CD4-positive, CD25-positive, alpha-beta regulatory T cell (primary cell): Measurements from ENCODE around the gene BTN2A1. TPM values are rescaled to one million over a fixed set of nuclear protein-coding genes. Genes with fewer than 3 reads are reported as not detected.
"Not testable (repeated sequence)": the region's sequence is repeated elsewhere in the genome, so short reads cannot be mapped to it uniquely, and the experiment has no call there.

ENCODE experiments used
- ATAC-seq, 2 donors: fragments of 150-1000 bp; cut with Tn5 transposase; one replicate each; pipeline ENCODE4 v1.10.0; 2021; ENCODE audit warnings: low read depth in 2 of 2, moderate number of reproducible peaks in 2 of 2, moderate library complexity in 1 of 2
- DNase-seq, 3 donors: peaks; one replicate each; pipeline versions ENCODE4 v3.0.0 to v3.0.0-alpha.2; 2012 to 2022; ENCODE audit warnings: mixed read lengths in 1 of 3
- H3K27ac ChIP-seq: one replicate; pipeline ENCODE4 v1.7.0; 2013; ENCODE audit warnings: mild to moderate bottlenecking, low read length; ENCODE audit not compliant: insufficient read depth, poor library complexity, severe bottlenecking
- H3K27me3 ChIP-seq: one replicate; pipeline ENCODE4 v1.7.0; 2013; ENCODE audit warnings: low read length; ENCODE audit not compliant: control insufficient read depth, insufficient read depth
- H3K36me3 ChIP-seq: one replicate; pipeline ENCODE4 v1.7.0; 2013; ENCODE audit warnings: mild to moderate bottlenecking, low read length, moderate library complexity; ENCODE audit not compliant: control insufficient read depth, insufficient read depth
- H3K4me1 ChIP-seq: 2 replicates; pipeline ENCODE4 v1.7.0; 2013; ENCODE audit warnings: mild to moderate bottlenecking, low read length; ENCODE audit not compliant: insufficient read depth, control insufficient read depth, poor library complexity, severe bottlenecking
- H3K4me3 ChIP-seq: one replicate; pipeline ENCODE4 v1.7.0; 2013; ENCODE audit warnings: low read depth, mild to moderate bottlenecking, low read length, moderate library complexity
- H3K9me3 ChIP-seq, 2 experiments: 1 replicate in 1 of 2; 2 replicates in 1 of 2; pipeline ENCODE4 v1.7.0; 2013; ENCODE audit warnings: low read length in 2 of 2, mild to moderate bottlenecking in 1 of 2, moderate library complexity in 1 of 2; ENCODE audit not compliant: control insufficient read depth in 2 of 2
- H3K27ac Mint-ChIP-seq, 3 donors: one replicate each; pipeline ENCODE4 v1.8.0; 2020 to 2022; ENCODE audit warnings: mild to moderate bottlenecking in 3 of 3, mixed read lengths in 3 of 3, moderate library complexity in 2 of 3
- H3K27me3 Mint-ChIP-seq: one replicate; pipeline ENCODE4 v1.8.0; 2022; ENCODE audit warnings: mild to moderate bottlenecking, mixed read lengths
- H3K36me3 Mint-ChIP-seq: one replicate; pipeline ENCODE4 v1.8.0; 2020; ENCODE audit warnings: mixed read lengths
- H3K4me1 Mint-ChIP-seq, 4 donors: one replicate each; pipeline ENCODE4 v1.8.0; 2020 to 2022; ENCODE audit warnings: mixed read lengths in 4 of 4, mild to moderate bottlenecking in 1 of 4
- H3K4me3 Mint-ChIP-seq, 4 donors: one replicate each; pipeline ENCODE4 v1.8.0; 2020 to 2022; ENCODE audit warnings: mild to moderate bottlenecking in 4 of 4, mixed read lengths in 4 of 4, moderate library complexity in 3 of 4
- H3K9me3 Mint-ChIP-seq, 7 donors: one replicate each; pipeline ENCODE4 v1.8.0; 2020 to 2022; ENCODE audit warnings: mixed read lengths in 7 of 7, mild to moderate bottlenecking in 3 of 7, moderate library complexity in 2 of 7
- polyA plus RNA-seq, 4 donors: library from polyadenylated mRNA; unstranded; fragments of 300-500 nt; fragmentation: Illumina TruSeq; gene quantifications; one replicate each; pipeline ENCODE4 v1.2.3, GENCODE V29; 2021
- total RNA-seq: library from RNA; stranded (reverse); gene quantifications from one replicate; pipeline ENCODE4 v1.2.3, GENCODE V29; 2022

The BTN2A1 gene
- total and polyA plus RNA-seq, 5 donors from 2014 or later = 9.7 to 35.9 (median 14.4) TPM

DNA sequence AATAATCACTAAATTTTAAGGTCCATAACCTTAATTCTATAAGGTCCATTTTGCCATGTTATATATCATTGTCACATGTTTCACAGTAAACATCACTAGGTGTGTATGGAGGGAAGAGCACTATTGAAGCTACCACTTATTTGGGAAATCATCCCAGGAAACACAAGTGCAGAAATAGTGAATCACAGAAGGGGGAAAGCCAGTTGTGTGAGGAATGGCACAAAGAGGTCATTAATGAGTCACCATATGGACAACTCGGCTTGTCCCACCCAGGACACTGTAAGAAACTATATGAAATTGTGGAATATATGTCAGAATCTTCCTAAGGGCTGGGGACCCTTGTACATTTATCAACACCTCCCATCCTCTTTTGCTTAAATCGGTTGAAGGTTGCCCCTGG, 42.0 kb upstream of the BTN2A1 start:
- ATAC-seq = no peak
- Mint-ChIP-seq H3K4me3 (no peak overlapping the region), H3K27ac (peak overlapping the region in 2 of 3 donors; percentile 24 to 62)

GRCh38 chr6:26416288-26416687, 41.5 kb upstream of the BTN2A1 start:
- H3K9me3 ChIP-seq = peaks cover 7 to 17% of the 10 kb centered on the region in 2 experiments
- peaks cover 4 to 23% (median 12%) of the 10 kb centered on the region in 4 donors for H3K4me1 Mint-ChIP-seq
- no peak for ATAC-seq
- no peak overlapping the region for H3K4me3 Mint-ChIP-seq
- DNase-seq = no peak
- H3K4me3 ChIP-seq = no peak overlapping the region
- H3K4me1 ChIP-seq = peaks cover 7% of the 10 kb centered on the region
- no peaks in the 10 kb centered on the region for H3K27me3 Mint-ChIP-seq
- H3K27ac Mint-ChIP-seq = peak overlapping the region in 2 of 3 donors; percentile 24 to 62
- H3K36me3 ChIP-seq = peaks cover 27% of the 10 kb centered on the region
- H3K27ac ChIP-seq = no peak overlapping the region
- peaks cover 33% of the 10 kb centered on the region for H3K36me3 Mint-ChIP-seq
- no peaks in the 10 kb centered on the region for H3K27me3 ChIP-seq
- H3K9me3 Mint-ChIP-seq = peaks cover 0 to 13% (median 5%) of the 10 kb centered on the region in 7 donors

More for the DNA sequence above, 42.0 kb upstream of the BTN2A1 start:
- H3K27me3 Mint-ChIP-seq = no peaks in the 10 kb centered on the region
- peaks cover 8 to 23% (median 13%) of the 10 kb centered on the region in 4 donors for H3K4me1 Mint-ChIP-seq
- H3K4me1 ChIP-seq = peaks cover 3% of the 10 kb centered on the region
- H3K9me3 ChIP-seq = peaks cover 7 to 17% of the 10 kb centered on the region in 2 experiments
- peaks cover 0 to 13% (median 5%) of the 10 kb centered on the region in 7 donors for H3K9me3 Mint-ChIP-seq
- peaks cover 34% of the 10 kb centered on the region for H3K36me3 Mint-ChIP-seq
- H3K36me3 ChIP-seq = peaks cover 32% of the 10 kb centered on the region
- H3K27ac ChIP-seq = no peak overlapping the region
- DNase-seq = no peak
- no peaks in the 10 kb centered on the region for H3K27me3 ChIP-seq
- H3K4me3 ChIP-seq = no peak overlapping the region

- not testable (repeated sequence) for H3K27me3 Mint-ChIP-seq, H3K4me3 Mint-ChIP-seq, DNase-seq, H3K36me3 ChIP-seq, ATAC-seq, H3K4me3 ChIP-seq, H3K27ac ChIP-seq, H3K27me3 ChIP-seq, H3K27ac Mint-ChIP-seq
- Histone ChIP-seq H3K4me1 (peaks cover 11% of the 10 kb centered on the region), H3K9me3 (peaks cover 7 to 17% of the 10 kb centered on the region in 2 experiments)
- Mint-ChIP-seq H3K36me3 (peaks cover 22% of the 10 kb centered on the region), H3K9me3 (peaks cover 0 to 13% (median 5%) of the 10 kb centered on the region in 7 donors), H3K4me1 (peaks cover 0 to 15% (median 9%) of the 10 kb centered on the region in 4 donors)
These were observed 39.7 kb upstream of the BTN2A1 start for GRCh38 chr6:26418077-26418476.

- not testable (repeated sequence) for H3K27me3 ChIP-seq, H3K4me3 ChIP-seq, DNase-seq, H3K27ac ChIP-seq, H3K4me3 Mint-ChIP-seq, ATAC-seq, H3K4me1 Mint-ChIP-seq, H3K36me3 ChIP-seq, H3K27me3 Mint-ChIP-seq, H3K27ac Mint-ChIP-seq
- Mint-ChIP-seq H3K9me3 (peaks cover 0 to 13% (median 5%) of the 10 kb centered on the region in 7 donors), H3K36me3 (peaks cover 15% of the 10 kb centered on the region)
- peaks cover 11% of the 10 kb centered on the region for H3K4me1 ChIP-seq
- H3K9me3 ChIP-seq = peaks cover 7 to 17% of the 10 kb centered on the region in 2 experiments
These were observed 39.0 kb upstream of the BTN2A1 start for GRCh38 chr6:26418795-26419194.

GRCh38 chr6:26420688-26421171, 37.0 kb upstream of the BTN2A1 start:
- DNase-seq (peak in 2 of 3 donors; percentile 39 to 52), ATAC-seq (peak in 1 of 2 donors; percentile 54)
- peak overlapping the region; percentile 95 for H3K4me3 ChIP-seq

GRCh38 chr6:26421259-26422144, 36.3 kb upstream of the BTN2A1 start:
- H3K27me3 Mint-ChIP-seq = peaks cover 4% of the 10 kb centered on the region
- ATAC-seq (peak; percentile 89 to 93), DNase-seq (peak; percentile 43 to 79 (median 68))
- Histone ChIP-seq H3K4me3 (peak overlapping the region; percentile 95), H3K27me3 (no peaks in the 10 kb centered on the region), H3K36me3 (no peaks in the 10 kb centered on the region), H3K4me1 (peaks cover 11% of the 10 kb centered on the region), H3K27ac (peak overlapping the region; percentile 67), H3K9me3 (peaks cover 7 to 17% of the 10 kb centered on the region in 2 experiments)
- peaks cover 0 to 13% (median 5%) of the 10 kb centered on the region in 7 donors for H3K9me3 Mint-ChIP-seq
- peak overlapping the region in 1 of 3 donors; percentile 32 for H3K27ac Mint-ChIP-seq
- H3K4me3 Mint-ChIP-seq = no peak overlapping the region
- H3K36me3 Mint-ChIP-seq = peaks cover 6% of the 10 kb centered on the region
- H3K4me1 Mint-ChIP-seq = peaks cover 0 to 14% (median 4%) of the 10 kb centered on the region in 4 donors

More at GRCh38 chr6:26420688-26421171, 37.0 kb upstream of the BTN2A1 start:
- peaks cover 0 to 14% (median 4%) of the 10 kb centered on the region in 4 donors for H3K4me1 Mint-ChIP-seq
- peak overlapping the region; percentile 41 for H3K27ac ChIP-seq
- peaks cover 0 to 13% (median 5%) of the 10 kb centered on the region in 7 donors for H3K9me3 Mint-ChIP-seq
- H3K4me1 ChIP-seq = peaks cover 11% of the 10 kb centered on the region
- peaks cover under 1% of the 10 kb centered on the region for H3K27me3 Mint-ChIP-seq
- H3K4me3 Mint-ChIP-seq = no peak overlapping the region
- no peak overlapping the region for H3K27ac Mint-ChIP-seq
- no peaks in the 10 kb centered on the region for H3K27me3 ChIP-seq
- peaks cover 7 to 17% of the 10 kb centered on the region in 2 experiments for H3K9me3 ChIP-seq
- H3K36me3 ChIP-seq = no peaks in the 10 kb centered on the region
- H3K36me3 Mint-ChIP-seq = peaks cover 6% of the 10 kb centered on the region

GRCh38 chr6:26422329-26422728, 35.4 kb upstream of the BTN2A1 start:
- H3K4me1 Mint-ChIP-seq = peaks cover 0 to 14% (median 4%) of the 10 kb centered on the region in 4 donors
- H3K27ac Mint-ChIP-seq = no peak overlapping the region
- no peak overlapping the region for H3K4me3 Mint-ChIP-seq

More at GRCh38 chr6:26422329-26422728, 35.4 kb upstream of the BTN2A1 start:
- H3K9me3 ChIP-seq = peaks cover 3 to 12% of the 10 kb centered on the region in 2 experiments
- DNase-seq (no peak), ATAC-seq (no peak)
- peaks cover 2% of the 10 kb centered on the region for H3K36me3 Mint-ChIP-seq
- no peak overlapping the region for H3K27ac ChIP-seq
- H3K4me3 ChIP-seq = peak overlapping the region; percentile 95
- H3K4me1 ChIP-seq = peaks cover 11% of the 10 kb centered on the region
- H3K27me3 ChIP-seq = no peaks in the 10 kb centered on the region
- peaks cover 0 to 8% (median 2%) of the 10 kb centered on the region in 7 donors for H3K9me3 Mint-ChIP-seq
- H3K36me3 ChIP-seq = peaks cover 2% of the 10 kb centered on the region
- H3K27me3 Mint-ChIP-seq = peaks cover 4% of the 10 kb centered on the region
